Stimulated activated CD4-positive, alpha-beta T cell treated with anti-CD3 and anti-CD28 coated beads, Interleukin-12 subunit alpha, Interleukin-12 subunit beta, amount 100 ng/mL, for 4 hours (primary cell): ENCODE measurements around the gene NOS1AP.

Source experiments
- DNase-seq: peaks from one replicate; pipeline ENCODE4 v3.0.0-alpha.2; 2020

Gene NOS1AP

GRCh38 chr1:162305969-162306368 lies 236.5 kb downstream of the NOS1AP start:
- DNase-seq = no peak

- DNase-seq = no peak
Observed at GRCh38 chr1:162310337-162310736, 240.8 kb downstream of the NOS1AP start.

- no peak for DNase-seq
Observed at GRCh38 chr1:162314206-162314605, 244.7 kb downstream of the NOS1AP start.

GRCh38 chr1:162315673-162316072 lies 246.2 kb downstream of the NOS1AP start:
- no peak for DNase-seq

GRCh38 chr1:162316187-162316586 lies 246.7 kb downstream of the NOS1AP start:
- DNase-seq = no peak

GRCh38 chr1:162317621-162318020 lies 248.1 kb downstream of the NOS1AP start:
- DNase-seq = no peak

- DNase-seq = no peak
Observed at GRCh38 chr1:162319493-162320175, 250.1 kb downstream of the NOS1AP start.

- no peak for DNase-seq
Observed at GRCh38 chr1:162321809-162322422, 252.4 kb downstream of the NOS1AP start.

- DNase-seq = no peak
Observed at GRCh38 chr1:162323023-162323422, 253.5 kb downstream of the NOS1AP start.

- DNase-seq = no peak
Observed at GRCh38 chr1:162324396-162324795, 254.9 kb downstream of the NOS1AP start.

GRCh38 chr1:162326559-162326958 lies 257.1 kb downstream of the NOS1AP start:
- no peak for DNase-seq

- no peak for DNase-seq
Observed at GRCh38 chr1:162327144-162327787, 257.8 kb downstream of the NOS1AP start.

- DNase-seq = no peak
Observed at GRCh38 chr1:162327788-162328165, 258.3 kb downstream of the NOS1AP start.

GRCh38 chr1:162328512-162328911 lies 259.0 kb downstream of the NOS1AP start:
- no peak for DNase-seq

- DNase-seq = no peak
Observed at GRCh38 chr1:162329826-162330225, 260.3 kb downstream of the NOS1AP start.

GRCh38 chr1:162333991-162334390 lies 264.5 kb downstream of the NOS1AP start:
- DNase-seq = no peak

GRCh38 chr1:162335126-162335525 lies 265.6 kb downstream of the NOS1AP start:
- no peak for DNase-seq

GRCh38 chr1:162336621-162337285 lies 267.3 kb downstream of the NOS1AP start:
- DNase-seq = no peak

GRCh38 chr1:162342452-162342983 lies 273.0 kb downstream of the NOS1AP start:
- no peak for DNase-seq

- no peak for DNase-seq
Observed at GRCh38 chr1:162343470-162343869, 274.0 kb downstream of the NOS1AP start.

- DNase-seq = no peak
Observed at GRCh38 chr1:162347281-162347680, 277.8 kb downstream of the NOS1AP start.

- DNase-seq = no peak
Observed at GRCh38 chr1:162349635-162350330, 280.3 kb downstream of the NOS1AP start.
